ENCODE data around the gene GSTA3. TPM values are rescaled to one million over a fixed set of nuclear protein-coding genes. Genes with fewer than 3 reads are reported as not detected.
"Not testable (repeated sequence)": the region's sequence is repeated elsewhere in the genome, so short reads cannot be mapped to it uniquely, and the experiment has no call there.

Gene GSTA3
- total and polyA plus RNA-seq, 7 experiments from 2014 or later = not detected

- CTCF ChIA-PET, H3K9me3 Mint-ChIP-seq: not testable (repeated sequence)
Observed at GRCh38 chr6:52918027-52918686, 8.7 kb upstream of the GSTA3 start.

GRCh38 chr6:52914516-52914915 lies 5.0 kb upstream of the GSTA3 start:
- POLR2A ChIA-PET = no interaction called here
- intact Hi-C loops (cut with micrococcal nuclease) = no loop called here
- H3K4me3 ChIP-seq (ENCODE audit: low read length) = no peak overlapping the region
- no peaks in the 10 kb centered on the region for H3K27me3 Mint-ChIP-seq
- CTCF ChIA-PET = no interaction called here
- DNase-seq (no peak), ATAC-seq (no peak)
- no peak overlapping the region for H3K27ac ChIP-seq (ENCODE audit: low read depth, low read length)
- no peak overlapping the region for H3K4me3 Mint-ChIP-seq
- H3K27me3 ChIP-seq (ENCODE audit: control insufficient read depth in 2 of 2, insufficient read depth in 2 of 2, low read length in 2 of 2) = no peaks in the 10 kb centered on the region
- H3K4me1 ChIP-seq (ENCODE audit: control insufficient read depth in 2 of 2, insufficient read depth in 2 of 2, low read length in 2 of 2) = no peaks in the 10 kb centered on the region
- peaks cover 0 to 7% (median 0%) of the 10 kb centered on the region in 11 donors for H3K9me3 Mint-ChIP-seq
- no peaks in the 10 kb centered on the region for H3K9me3 ChIP-seq (ENCODE audit: control insufficient read depth in 2 of 3, low read length in 3 of 3)
- H3K36me3 ChIP-seq (ENCODE audit: control insufficient read depth in 2 of 3, insufficient read depth in 3 of 3, low read length in 3 of 3) = no peaks in the 10 kb centered on the region
- H3K36me3 Mint-ChIP-seq = no peaks in the 10 kb centered on the region
- no peak overlapping the region for H3K27ac Mint-ChIP-seq
- no peaks in the 10 kb centered on the region for H3K4me1 Mint-ChIP-seq

More at GRCh38 chr6:52918027-52918686, 8.7 kb upstream of the GSTA3 start:
- DNase-seq; H3K27ac Mint-ChIP-seq; H3K27ac ChIP-seq (ENCODE audit: low read depth, low read length); intact Hi-C loops (cut with micrococcal nuclease); H3K9me3 ChIP-seq (ENCODE audit: control insufficient read depth in 2 of 3, low read length in 3 of 3); H3K4me3 ChIP-seq (ENCODE audit: low read length); H3K27me3 Mint-ChIP-seq; H3K4me1 ChIP-seq (ENCODE audit: control insufficient read depth in 2 of 2, insufficient read depth in 2 of 2, low read length in 2 of 2); H3K27me3 ChIP-seq (ENCODE audit: control insufficient read depth in 2 of 2, insufficient read depth in 2 of 2, low read length in 2 of 2); POLR2A ChIA-PET; H3K4me1 Mint-ChIP-seq; ATAC-seq; H3K36me3 Mint-ChIP-seq; H3K36me3 ChIP-seq (ENCODE audit: control insufficient read depth in 2 of 3, insufficient read depth in 3 of 3, low read length in 3 of 3); H3K4me3 Mint-ChIP-seq: not testable (repeated sequence)

GRCh38 chr6:52910091-52910490 lies 593 bp upstream of the GSTA3 start:
- no peak for DNase-seq
- H3K9me3 Mint-ChIP-seq = peaks cover 0 to 10% (median 2%) of the 10 kb centered on the region in 11 donors
- no peak overlapping the region for H3K4me3 ChIP-seq (ENCODE audit: low read length)
- no peak overlapping the region for H3K27ac ChIP-seq (ENCODE audit: low read depth, low read length)
- H3K27me3 ChIP-seq (ENCODE audit: control insufficient read depth in 2 of 2, insufficient read depth in 2 of 2, low read length in 2 of 2) = no peaks in the 10 kb centered on the region
- H3K9me3 ChIP-seq (ENCODE audit: control insufficient read depth in 2 of 3, low read length in 3 of 3) = no peaks in the 10 kb centered on the region
- H3K4me1 Mint-ChIP-seq = no peaks in the 10 kb centered on the region
- H3K4me1 ChIP-seq (ENCODE audit: control insufficient read depth in 2 of 2, insufficient read depth in 2 of 2, low read length in 2 of 2) = no peaks in the 10 kb centered on the region
- H3K36me3 Mint-ChIP-seq = no peaks in the 10 kb centered on the region
- intact Hi-C loops (cut with micrococcal nuclease) = no loop called here
- no peak for ATAC-seq
- no peak overlapping the region for H3K27ac Mint-ChIP-seq
- no peaks in the 10 kb centered on the region for H3K36me3 ChIP-seq (ENCODE audit: control insufficient read depth in 2 of 3, insufficient read depth in 3 of 3, low read length in 3 of 3)
- no peak overlapping the region for H3K4me3 Mint-ChIP-seq
- ChIA-PET CTCF (no interaction called here), POLR2A (no interaction called here)
- H3K27me3 Mint-ChIP-seq = peaks cover 0 to 7% (median 3%) of the 10 kb centered on the region in 5 donors

- intact Hi-C loops (cut with micrococcal nuclease) = no loop called here
- no peak for ATAC-seq
- peaks cover 0 to 7% (median 0%) of the 10 kb centered on the region in 11 donors for H3K9me3 Mint-ChIP-seq
- H3K27ac Mint-ChIP-seq = no peak overlapping the region
- Histone ChIP-seq H3K4me3 (ENCODE audit: low read length) (no peak overlapping the region), H3K9me3 (ENCODE audit: control insufficient read depth in 2 of 3, low read length in 3 of 3) (no peaks in the 10 kb centered on the region), H3K4me1 (ENCODE audit: control insufficient read depth in 2 of 2, insufficient read depth in 2 of 2, low read length in 2 of 2) (no peaks in the 10 kb centered on the region), H3K27me3 (ENCODE audit: control insufficient read depth in 2 of 2, insufficient read depth in 2 of 2, low read length in 2 of 2) (no peaks in the 10 kb centered on the region), H3K36me3 (ENCODE audit: control insufficient read depth in 2 of 3, insufficient read depth in 3 of 3, low read length in 3 of 3) (no peaks in the 10 kb centered on the region), H3K27ac (ENCODE audit: low read depth, low read length) (no peak overlapping the region)
- ChIA-PET POLR2A (no interaction called here), CTCF (no interaction called here)
- no peaks in the 10 kb centered on the region for H3K36me3 Mint-ChIP-seq
- no peaks in the 10 kb centered on the region for H3K4me1 Mint-ChIP-seq
- H3K4me3 Mint-ChIP-seq = no peak overlapping the region
- no peak for DNase-seq
- H3K27me3 Mint-ChIP-seq = peaks cover 0 to 7% (median 3%) of the 10 kb centered on the region in 5 donors
Observed at GRCh38 chr6:52909131-52909530, 367 bp downstream of the GSTA3 start.

- peaks cover 0 to 7% (median 3%) of the 10 kb centered on the region in 5 donors for H3K27me3 Mint-ChIP-seq
- Histone ChIP-seq H3K4me3 (ENCODE audit: low read length) (no peak overlapping the region), H3K4me1 (ENCODE audit: control insufficient read depth in 2 of 2, insufficient read depth in 2 of 2, low read length in 2 of 2) (no peaks in the 10 kb centered on the region), H3K9me3 (ENCODE audit: control insufficient read depth in 2 of 3, low read length in 3 of 3) (no peaks in the 10 kb centered on the region), H3K27ac (ENCODE audit: low read depth, low read length) (no peak overlapping the region), H3K27me3 (ENCODE audit: control insufficient read depth in 2 of 2, insufficient read depth in 2 of 2, low read length in 2 of 2) (no peaks in the 10 kb centered on the region), H3K36me3 (ENCODE audit: control insufficient read depth in 2 of 3, insufficient read depth in 3 of 3, low read length in 3 of 3) (no peaks in the 10 kb centered on the region)
- intact Hi-C loops (cut with micrococcal nuclease) = no loop called here
- H3K4me3 Mint-ChIP-seq = no peak overlapping the region
- ChIA-PET CTCF (no interaction called here), POLR2A (no interaction called here)
- H3K4me1 Mint-ChIP-seq = no peaks in the 10 kb centered on the region
- no peaks in the 10 kb centered on the region for H3K36me3 Mint-ChIP-seq
- H3K27ac Mint-ChIP-seq = no peak overlapping the region
- no peak for DNase-seq
- H3K9me3 Mint-ChIP-seq = peaks cover 0 to 4% (median 0%) of the 10 kb centered on the region in 11 donors
- ATAC-seq = no peak
Observed at GRCh38 chr6:52908526-52908925, 972 bp downstream of the GSTA3 start.

- no peaks in the 10 kb centered on the region for H3K4me1 Mint-ChIP-seq
- ChIA-PET CTCF (no interaction called here), POLR2A (no interaction called here)
- intact Hi-C loops (cut with micrococcal nuclease) = no loop called here
- no peak overlapping the region for H3K27ac ChIP-seq (ENCODE audit: low read depth, low read length)
- H3K4me3 ChIP-seq (ENCODE audit: low read length) = no peak overlapping the region
- H3K27me3 ChIP-seq (ENCODE audit: control insufficient read depth in 2 of 2, insufficient read depth in 2 of 2, low read length in 2 of 2) = no peaks in the 10 kb centered on the region
- H3K36me3 Mint-ChIP-seq = no peaks in the 10 kb centered on the region
- H3K4me3 Mint-ChIP-seq = no peak overlapping the region
- no peaks in the 10 kb centered on the region for H3K36me3 ChIP-seq (ENCODE audit: control insufficient read depth in 2 of 3, insufficient read depth in 3 of 3, low read length in 3 of 3)
- H3K4me1 ChIP-seq (ENCODE audit: control insufficient read depth in 2 of 2, insufficient read depth in 2 of 2, low read length in 2 of 2) = no peaks in the 10 kb centered on the region
- DNase-seq (no peak), ATAC-seq (no peak)
- H3K9me3 Mint-ChIP-seq = peaks cover 0 to 4% (median 0%) of the 10 kb centered on the region in 11 donors
- H3K27me3 Mint-ChIP-seq = peaks cover 0 to 11% (median 3%) of the 10 kb centered on the region in 5 donors
- no peak overlapping the region for H3K27ac Mint-ChIP-seq
- H3K9me3 ChIP-seq (ENCODE audit: control insufficient read depth in 2 of 3, low read length in 3 of 3) = no peaks in the 10 kb centered on the region
Observed at GRCh38 chr6:52904562-52905279, 4.8 kb downstream of the GSTA3 start.

- Histone ChIP-seq H3K36me3 (ENCODE audit: control insufficient read depth in 2 of 3, insufficient read depth in 3 of 3, low read length in 3 of 3) (no peaks in the 10 kb centered on the region), H3K4me3 (ENCODE audit: low read length) (no peak overlapping the region), H3K9me3 (ENCODE audit: control insufficient read depth in 2 of 3, low read length in 3 of 3) (no peaks in the 10 kb centered on the region), H3K4me1 (ENCODE audit: control insufficient read depth in 2 of 2, insufficient read depth in 2 of 2, low read length in 2 of 2) (no peaks in the 10 kb centered on the region), H3K27me3 (ENCODE audit: control insufficient read depth in 2 of 2, insufficient read depth in 2 of 2, low read length in 2 of 2) (no peaks in the 10 kb centered on the region), H3K27ac (ENCODE audit: low read depth, low read length) (no peak overlapping the region)
- Mint-ChIP-seq H3K4me3 (no peak overlapping the region), H3K36me3 (peaks cover 0 to 3% (median 0%) of the 10 kb centered on the region in 5 donors), H3K27ac (no peak overlapping the region), H3K4me1 (no peaks in the 10 kb centered on the region), H3K27me3 (peaks cover 0 to 19% (median 8%) of the 10 kb centered on the region in 5 donors), H3K9me3 (peaks cover 0 to 5% (median 0%) of the 10 kb centered on the region in 11 donors)
- ChIA-PET CTCF (no interaction called here), POLR2A (no interaction called here)
- ATAC-seq (no peak), DNase-seq (no peak)
- intact Hi-C loops (cut with micrococcal nuclease) = no loop called here
Observed at GRCh38 chr6:52900536-52900935, 9.0 kb downstream of the GSTA3 start.
